ENCODE data around the gene PSMA5. TPM values are rescaled to one million over a fixed set of nuclear protein-coding genes. Genes with fewer than 3 reads are reported as not detected.

PSMA5 gene
- total RNA-seq, 1 experiment from 2014 or later: 133 TPM

- Histone ChIP-seq H4K8ac (replicated peaks; ENCODE audit: insufficient read length, low read depth, low read length) (no peak overlapping the region), H3K4ac (ENCODE audit: low read depth, low read length) (no peak overlapping the region), H3T11ph (ENCODE audit: low read length) (no peak overlapping the region), H3K79me2 (ENCODE audit: insufficient read depth, low read length) (no peaks in the 10 kb centered on the region), H2AK5ac (ENCODE audit: insufficient read length, low read length) (no peak overlapping the region), H3K27ac (ENCODE audit: insufficient read length, low read depth, low read length) (no peak overlapping the region), H2BK20ac (ENCODE audit: low read depth, low read length, poor library complexity, severe bottlenecking) (no peak overlapping the region), H3K27me3 (ENCODE audit: insufficient read depth, low read length) (no peaks in the 10 kb centered on the region), H3K4me2 (ENCODE audit: insufficient read depth, insufficient read length, low read length) (no peak overlapping the region), H3K9me3 (ENCODE audit: control insufficient read depth, low read depth, low read length) (no peaks in the 10 kb centered on the region), H4K91ac (ENCODE audit: insufficient read length, low read depth, low read length) (no peak overlapping the region), H3K23ac (ENCODE audit: insufficient read length, low read depth, low read length) (no peak overlapping the region), H2AFZ (ENCODE audit: low read length) (no peak overlapping the region), H3K23me2 (ENCODE audit: insufficient read length, low read depth, low read length, poor library complexity, severe bottlenecking) (no peaks in the 10 kb centered on the region), H2BK12ac (ENCODE audit: insufficient read length, low read depth, low read length) (no peak overlapping the region), H3K9ac (ENCODE audit: extremely low read depth, insufficient read length, low read length) (no peak overlapping the region), H3K4me1 (ENCODE audit: insufficient read depth, low read length) (no peaks in the 10 kb centered on the region), H3K14ac (ENCODE audit: insufficient read depth, low read length) (no peak overlapping the region), H2BK120ac (ENCODE audit: low read depth, low read length, poor library complexity, severe bottlenecking) (no peak overlapping the region), H3K56ac (ENCODE audit: insufficient read length, low read depth, low read length) (no peak overlapping the region), H2BK5ac (ENCODE audit: insufficient read length, low read length) (no peak overlapping the region), H3K79me1 (ENCODE audit: insufficient read depth, low read depth, low read length, poor library complexity, severe bottlenecking) (peaks cover 2% of the 10 kb centered on the region), H3K18ac (ENCODE audit: insufficient read length, low read depth, low read length) (no peak overlapping the region), H4K20me1 (ENCODE audit: control insufficient read depth, insufficient read depth, insufficient read length) (no peaks in the 10 kb centered on the region), H4K5ac (ENCODE audit: insufficient read length, low read depth, low read length) (no peak overlapping the region), H2BK15ac (ENCODE audit: low read depth, low read length) (no peak overlapping the region)
- no peaks in the 10 kb centered on the region for H3K27me3 Mint-ChIP-seq (ENCODE audit: low read depth)
- no peaks in the 10 kb centered on the region for H3K9me3 Mint-ChIP-seq
- TF ChIP-seq CTCF (conservative IDR thresholded peaks at IDR 0.05): no peak
- peaks cover 17% of the 10 kb centered on the region in 2 experiments for H3K4me1 Mint-ChIP-seq
- DNase-seq: no peak
- H3K4me3 Mint-ChIP-seq: no peak overlapping the region
- no peak overlapping the region for H3K27ac Mint-ChIP-seq
- H3K36me3 Mint-ChIP-seq (ENCODE audit: insufficient read depth in 1 of 3, low read depth in 3 of 3): peaks cover 17 to 29% (median 23%) of the 10 kb centered on the region in 3 experiments
- WGBS (ENCODE audit: extremely low coverage, insufficient read length, low lambda C conversion rate): no CpG with 5 or more reads among the region's 2 CpGs
Measured at GRCh38 chr1:109365642-109366204, 60.5 kb downstream of the PSMA5 start.
